DND-41 (cell line): ENCODE data around the gene CDC7.

Experiments
- EZH2 ChIP-seq: IDR thresholded peaks from 3 replicates; pipeline ENCODE4 v1.6.1; 2012; ENCODE audit warnings: borderline replicate concordance, low read depth, mild to moderate bottlenecking, moderate library complexity, low read length, inconsistent platforms; ENCODE audit not compliant: severe bottlenecking
- TF ChIP-seq, protein P1 (sequence below): IDR thresholded peaks from 2 replicates; pipeline ENCODE4 v1.5.1; 2012; ENCODE audit warnings: borderline replicate concordance, low read length, moderate library complexity, mild to moderate bottlenecking; ENCODE audit not compliant: poor library complexity, severe bottlenecking; ENCODE audit errors: extremely low read depth

DNA sequence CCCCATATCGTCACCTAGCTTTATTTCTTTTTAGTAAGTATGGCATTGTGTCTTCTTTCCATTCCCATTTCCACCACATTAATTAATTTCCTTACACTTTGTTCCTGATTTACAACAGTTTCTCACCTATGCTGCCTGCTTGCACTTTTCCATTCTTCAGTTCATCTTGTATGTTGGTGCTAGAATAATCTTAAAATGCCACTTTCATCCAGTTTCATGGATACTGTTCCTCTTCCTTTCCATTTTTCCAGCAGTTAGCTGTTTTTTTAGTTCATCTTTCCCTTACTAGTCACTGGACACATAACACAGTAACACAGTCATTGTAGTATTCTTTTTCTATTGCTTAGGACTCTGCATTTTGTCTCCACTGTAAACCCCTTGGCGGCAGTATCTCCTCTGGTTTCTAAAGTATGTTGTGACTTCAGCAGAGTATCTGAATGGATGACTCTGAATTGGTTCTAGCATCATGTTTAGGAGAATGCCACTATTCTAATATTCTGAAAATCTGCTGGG lies 2.1 kb downstream of the CDC7 start:
- TF ChIP-seq, protein P1, sequence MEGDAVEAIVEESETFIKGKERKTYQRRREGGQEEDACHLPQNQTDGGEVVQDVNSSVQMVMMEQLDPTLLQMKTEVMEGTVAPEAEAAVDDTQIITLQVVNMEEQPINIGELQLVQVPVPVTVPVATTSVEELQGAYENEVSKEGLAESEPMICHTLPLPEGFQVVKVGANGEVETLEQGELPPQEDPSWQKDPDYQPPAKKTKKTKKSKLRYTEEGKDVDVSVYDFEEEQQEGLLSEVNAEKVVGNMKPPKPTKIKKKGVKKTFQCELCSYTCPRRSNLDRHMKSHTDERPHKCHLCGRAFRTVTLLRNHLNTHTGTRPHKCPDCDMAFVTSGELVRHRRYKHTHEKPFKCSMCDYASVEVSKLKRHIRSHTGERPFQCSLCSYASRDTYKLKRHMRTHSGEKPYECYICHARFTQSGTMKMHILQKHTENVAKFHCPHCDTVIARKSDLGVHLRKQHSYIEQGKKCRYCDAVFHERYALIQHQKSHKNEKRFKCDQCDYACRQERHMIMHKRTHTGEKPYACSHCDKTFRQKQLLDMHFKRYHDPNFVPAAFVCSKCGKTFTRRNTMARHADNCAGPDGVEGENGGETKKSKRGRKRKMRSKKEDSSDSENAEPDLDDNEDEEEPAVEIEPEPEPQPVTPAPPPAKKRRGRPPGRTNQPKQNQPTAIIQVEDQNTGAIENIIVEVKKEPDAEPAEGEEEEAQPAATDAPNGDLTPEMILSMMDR = peak; percentile 59
- TF ChIP-seq EZH2 = no peak
